Stomach (tissue), 9 donors: ENCODE data around the gene SNAP25. TPM values are rescaled to one million over a fixed set of nuclear protein-coding genes. Genes with fewer than 3 reads are reported as not detected.

Source experiments
- DNase-seq, 2 donors: peaks; one replicate each; pipeline versions ENCODE4 v3.0.0 to v3.0.0-alpha.2; 2013 to 2019
- H3K27ac ChIP-seq, 5 donors: fragments of 200-600 bp in 4 of 5; sonication (generic) in 4 of 5; one replicate each; pipeline ENCODE4 v1.5.1; 2013 to 2019; ENCODE audit warnings: mild to moderate bottlenecking in 1 of 5, moderate library complexity in 1 of 5
- H3K27me3 ChIP-seq, 3 donors: fragments of 200-600 bp; sonication (generic); one replicate each; pipeline ENCODE4 v1.5.1; 2017 to 2019; ENCODE audit warnings: mixed run types in 1 of 3
- H3K36me3 ChIP-seq, 4 donors: fragments of 200-600 bp; sonication (generic); 1 replicate in 3 of 4; 2 replicates in 1 of 4; pipeline ENCODE4 v1.5.1; 2016 to 2019
- H3K4me1 ChIP-seq, 4 donors: fragments of 200-600 bp; sonication (generic); one replicate each; pipeline ENCODE4 v1.5.1; 2016 to 2019
- H3K4me3 ChIP-seq, 4 donors: fragments of 200-600 bp; sonication (generic) in 3 of 4; one replicate each; pipeline ENCODE4 v1.5.1; 2016 to 2019; ENCODE audit warnings: mild to moderate bottlenecking in 1 of 4
- H3K9me3 ChIP-seq, 4 donors: fragments of 200-600 bp; sonication (generic); one replicate each; pipeline ENCODE4 v1.5.1; 2016 to 2019
- EP300 ChIP-seq: sonication (generic); formaldehyde crosslinking; IDR thresholded peaks from one replicate; pipeline ENCODE4 v1.6.1; 2017; ENCODE audit warnings: antibody characterized with exemption
- POLR2A ChIP-seq, 4 donors: fragments of 450-650 bp; IDR thresholded peaks; one replicate each; pipeline ENCODE4 v1.6.1; 2016; ENCODE audit warnings: antibody characterized with exemption in 4 of 4, control low read depth in 2 of 4, mild to moderate bottlenecking in 1 of 4, moderate library complexity in 1 of 4
- POLR2AphosphoS5 ChIP-seq, 3 donors: sonication (generic); formaldehyde crosslinking; IDR thresholded peaks; one replicate each; pipeline ENCODE4 v1.6.1; 2016; ENCODE audit warnings: antibody characterized with exemption in 3 of 3
- WGBS, 5 donors: extraction: QIAGEN DNeasy Blood & Tissue Kit in 3 of 5; methylation state at CpG; one replicate each; pipeline versions ENCODE4 v1.1.5 to v1.1.7; 2013 to 2018; 5-methylcytosine and 5-hydroxymethylcytosine counted together
- intact Hi-C: fragments of 100-400 bp; cut with DNase I; formaldehyde crosslinking; loops from one replicate; pipeline ENCODE4 v1.15.1; 2023; ENCODE audit warnings: low total_unique reads
- polyA plus RNA-seq, 3 donors: library from polyadenylated mRNA; stranded (reverse); fragments of 200-250 nt; gene quantifications; one replicate each; pipeline ENCODE4 v1.2.3, GENCODE V29; 2013
- total RNA-seq, 5 donors: library from RNA; depleted of rRNA; stranded (reverse); fragments of >200 nt; gene quantifications; one replicate each; pipeline versions ENCODE4 v1.1.0 to v1.2.3, GENCODE V29; 2014 to 2016
- TF ChIP-seq, protein P1 (sequence below), 7 experiments: fragments of 450-650 bp in 4 of 7; fragments of 200-600 bp in 3 of 7; sonication (generic) in 3 of 7; IDR thresholded peaks; one replicate each; pipeline ENCODE4 v1.5.1; 2016 to 2019; ENCODE audit warnings: antibody characterized with exemption in 7 of 7, control low read depth in 2 of 7, mild to moderate bottlenecking in 1 of 7
- donor health status: healthy with polysubstance abuse.
- donor health status: Bipolar disorder and iron deficiency.
- donor health status: healthy.

The SNAP25 gene
- total and polyA plus RNA-seq, 8 donors = 1.8 to 12.5 (median 2.8) TPM; not detected in 1

DNA sequence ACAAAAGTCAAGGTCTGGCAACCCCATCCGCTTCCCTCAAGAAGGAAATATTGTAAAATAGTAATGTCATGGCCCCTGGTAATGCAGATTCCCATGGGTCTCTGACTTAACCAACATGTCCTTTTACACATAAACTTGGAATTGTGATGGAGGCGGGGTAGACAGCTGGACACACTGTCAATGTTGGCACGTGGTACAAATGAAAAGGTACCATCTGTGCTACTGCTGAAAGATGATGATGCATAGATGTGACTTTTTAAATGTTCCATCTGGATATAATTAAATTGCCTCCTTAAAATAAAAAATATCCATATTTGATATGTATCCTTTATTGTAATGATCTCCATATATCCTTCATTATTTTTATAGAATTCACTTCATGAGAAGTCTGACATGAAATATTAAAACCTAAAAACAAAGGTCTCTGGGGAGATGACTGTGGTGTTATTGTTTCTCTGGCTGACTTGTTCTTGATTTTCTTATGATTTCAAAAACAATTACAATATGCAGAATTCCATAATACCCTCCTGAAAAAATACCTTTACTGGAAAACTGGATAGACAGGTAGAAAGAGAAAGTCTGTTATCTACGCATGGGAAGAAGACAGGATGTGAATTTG lies 110.9 kb downstream of the SNAP25 start:
- H3K4me3 ChIP-seq = no peak overlapping the region
- TF ChIP-seq EP300 = no peak
- no peak overlapping the region for H3K27ac ChIP-seq
- H3K4me1 ChIP-seq = no peaks in the 10 kb centered on the region
- intact Hi-C loops = loop anchor here (10.0 kb wide), 1 partner anchor 375 kb away; no protein-coding TSS in a partner anchor
- H3K9me3 ChIP-seq = no peaks in the 10 kb centered on the region
- H3K36me3 ChIP-seq = no peaks in the 10 kb centered on the region
- H3K27me3 ChIP-seq = no peaks in the 10 kb centered on the region
- no peak for DNase-seq
- 83 to 93% (median 88%) methylated on average over 4 of the region's 4 CpGs for WGBS, 5 donors

DNA sequence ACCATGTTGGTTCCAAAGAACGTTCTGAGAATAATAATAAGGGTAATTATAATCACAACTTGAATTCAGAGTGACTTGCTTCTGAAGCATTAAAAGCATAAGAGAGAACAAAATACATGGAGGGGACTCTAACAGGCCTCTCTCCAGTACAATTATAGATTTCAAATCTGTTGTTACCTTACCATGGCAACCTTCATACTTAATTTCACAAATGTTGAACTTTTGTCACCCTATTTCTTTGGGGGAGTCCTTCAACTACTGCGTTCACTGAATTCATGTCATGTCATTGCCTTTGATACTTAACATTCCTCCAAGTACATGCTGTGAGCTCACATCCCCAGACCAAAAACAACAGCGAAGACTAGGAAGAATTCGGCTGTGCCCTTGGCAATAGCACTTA lies 111.4 kb downstream of the SNAP25 start:
- Histone ChIP-seq H3K4me1 (no peaks in the 10 kb centered on the region), H3K4me3 (no peak overlapping the region), H3K27ac (no peak overlapping the region), H3K27me3 (no peaks in the 10 kb centered on the region), H3K9me3 (no peaks in the 10 kb centered on the region), H3K36me3 (no peaks in the 10 kb centered on the region)
- no peak for DNase-seq
- no peak for TF ChIP-seq POLR2A (IDR thresholded peaks at IDR 0.05)
- TF ChIP-seq POLR2AphosphoS5 (IDR thresholded peaks at IDR 0.05) = no peak
- TF ChIP-seq EP300 = no peak
- TF ChIP-seq, protein P1, sequence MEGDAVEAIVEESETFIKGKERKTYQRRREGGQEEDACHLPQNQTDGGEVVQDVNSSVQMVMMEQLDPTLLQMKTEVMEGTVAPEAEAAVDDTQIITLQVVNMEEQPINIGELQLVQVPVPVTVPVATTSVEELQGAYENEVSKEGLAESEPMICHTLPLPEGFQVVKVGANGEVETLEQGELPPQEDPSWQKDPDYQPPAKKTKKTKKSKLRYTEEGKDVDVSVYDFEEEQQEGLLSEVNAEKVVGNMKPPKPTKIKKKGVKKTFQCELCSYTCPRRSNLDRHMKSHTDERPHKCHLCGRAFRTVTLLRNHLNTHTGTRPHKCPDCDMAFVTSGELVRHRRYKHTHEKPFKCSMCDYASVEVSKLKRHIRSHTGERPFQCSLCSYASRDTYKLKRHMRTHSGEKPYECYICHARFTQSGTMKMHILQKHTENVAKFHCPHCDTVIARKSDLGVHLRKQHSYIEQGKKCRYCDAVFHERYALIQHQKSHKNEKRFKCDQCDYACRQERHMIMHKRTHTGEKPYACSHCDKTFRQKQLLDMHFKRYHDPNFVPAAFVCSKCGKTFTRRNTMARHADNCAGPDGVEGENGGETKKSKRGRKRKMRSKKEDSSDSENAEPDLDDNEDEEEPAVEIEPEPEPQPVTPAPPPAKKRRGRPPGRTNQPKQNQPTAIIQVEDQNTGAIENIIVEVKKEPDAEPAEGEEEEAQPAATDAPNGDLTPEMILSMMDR (IDR thresholded peaks at IDR 0.05) = no peak
- 79 to 89% (median 84%) methylated on average over 4 of the region's 4 CpGs for WGBS, 5 donors
- intact Hi-C loops = no loop called here

DNA sequence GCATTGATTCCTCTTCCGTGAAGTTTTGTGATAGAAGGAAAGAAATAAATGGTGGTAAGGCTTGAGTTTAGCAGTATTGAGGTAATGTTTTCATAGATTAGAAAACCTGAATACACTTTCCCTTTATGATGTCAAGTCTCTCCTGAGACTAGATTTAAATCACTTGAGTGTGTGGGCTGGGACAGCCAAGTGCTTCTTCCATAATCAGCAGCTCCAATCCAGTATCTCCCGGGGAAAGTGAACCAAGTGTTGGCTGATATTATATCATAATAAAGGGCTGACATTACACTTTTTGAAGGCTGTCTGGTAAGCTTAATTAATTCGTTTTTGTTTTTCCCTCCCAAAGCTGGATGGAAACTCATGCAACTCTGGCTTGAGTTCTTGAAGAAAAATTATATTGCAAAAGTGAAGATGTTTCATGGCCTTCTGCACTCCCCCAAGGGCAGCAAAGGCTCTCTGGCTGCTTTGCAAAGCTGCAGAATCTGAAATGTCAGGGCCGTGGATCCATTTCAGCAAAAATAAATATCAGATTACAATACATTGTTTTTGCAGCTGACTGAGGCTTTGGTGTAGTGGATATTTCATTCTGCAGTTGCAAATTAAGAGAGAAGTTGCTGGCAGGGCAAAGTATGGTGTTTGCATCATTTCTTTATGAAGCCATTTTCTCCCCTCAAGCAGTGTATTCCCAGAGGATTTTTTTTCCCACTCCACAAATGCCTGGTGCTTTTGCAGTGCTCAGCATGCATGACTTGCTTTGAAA lies 114.2 kb downstream of the SNAP25 start:
- H3K4me1 ChIP-seq = no peaks in the 10 kb centered on the region
- DNase-seq = peak in 1 of 2 donors; percentile 35
- no peak overlapping the region for H3K27ac ChIP-seq
- TF ChIP-seq POLR2A (IDR thresholded peaks at IDR 0.05) (no peak), POLR2AphosphoS5 (IDR thresholded peaks at IDR 0.05) (no peak), EP300 (no peak)
- TF ChIP-seq, protein P1 (IDR thresholded peaks at IDR 0.05) = no peak
- intact Hi-C loops = no loop called here
- no peak overlapping the region for H3K4me3 ChIP-seq
- no peaks in the 10 kb centered on the region for H3K27me3 ChIP-seq
- H3K9me3 ChIP-seq = no peaks in the 10 kb centered on the region
- no peaks in the 10 kb centered on the region for H3K36me3 ChIP-seq
- WGBS, 5 donors = 57 to 61% (median 57%) methylated on average over 4 of the region's 4 CpGs

GRCh38 chr20:10336959-10337729 lies 118.5 kb downstream of the SNAP25 start:
- TF ChIP-seq, protein P1 (IDR thresholded peaks at IDR 0.05) = no peak
- no peak for TF ChIP-seq POLR2AphosphoS5 (IDR thresholded peaks at IDR 0.05)
- no peak for TF ChIP-seq EP300
- no peak for TF ChIP-seq POLR2A (IDR thresholded peaks at IDR 0.05)
- Histone ChIP-seq H3K27me3 (no peaks in the 10 kb centered on the region), H3K4me3 (no peak overlapping the region), H3K4me1 (no peaks in the 10 kb centered on the region), H3K36me3 (no peaks in the 10 kb centered on the region), H3K27ac (no peak overlapping the region), H3K9me3 (no peaks in the 10 kb centered on the region)
- intact Hi-C loops = no loop called here
- no peak for DNase-seq
- WGBS, 5 donors = 74 to 90% (median 81%) methylated on average over 2 of the region's 2 CpGs
